IMR-90 (cell line): Measurements from ENCODE around the gene P2RY10. TPM values are rescaled to one million over a fixed set of nuclear protein-coding genes. Genes with fewer than 3 reads are reported as not detected.

Experiments used
- ATAC-seq: fragments of 200-7000 bp; cut with Tn5 transposase; 2 replicates; pipeline ENCODE4 v1.9.1; 2020; ENCODE audit warnings: low read depth, mild to moderate bottlenecking, moderate library complexity
- BruUV-seq: library from RNA; stranded (reverse); fragments of 400-500 nt; replicated peaks from 2 replicates; lab custom pipeline; 2021; lab: Mats Ljungman, UMichigan
- CTCF ChIA-PET: fragments of 300-600 bp; formaldehyde crosslinking; extraction: SDS; loops from one replicate; lab custom pipeline; 2021; ENCODE audit warnings: antibody characterized with exemption; lab: Yijun Ruan, JAX
- POLR2A ChIA-PET: fragments of 300-600 bp; sonication (Branson Sonifier 250); formaldehyde crosslinking; loops from one replicate; lab custom pipeline; 2022; ENCODE audit warnings: antibody characterized with exemption; ENCODE audit not compliant: unreplicated experiment; lab: Charles Lee
- DNase-seq: peaks from one replicate; pipeline ENCODE4 v3.0.0; 2013
- H2AFZ ChIP-seq: replicated peaks from 2 replicates; pipeline ENCODE3; 2013; ENCODE audit warnings: low read length, mild to moderate bottlenecking; ENCODE audit not compliant: poor library complexity
- H2AK5ac ChIP-seq: 2 replicates; pipeline ENCODE4 v1.6.1; 2013; ENCODE audit warnings: low read depth, low read length, inconsistent platforms
- H2AK9ac ChIP-seq: replicated peaks from 2 replicates; pipeline ENCODE3; 2013; ENCODE audit warnings: mild to moderate bottlenecking, low read depth, low read length, moderate library complexity; ENCODE audit not compliant: poor library complexity
- H2BK120ac ChIP-seq: 2 replicates; pipeline ENCODE4 v1.6.1; 2013; ENCODE audit warnings: low read depth, low read length, inconsistent platforms
- H2BK15ac ChIP-seq: 3 replicates; pipeline ENCODE4 v1.6.1; 2013; ENCODE audit warnings: low read depth, low read length, inconsistent platforms
- H2BK20ac ChIP-seq: 2 replicates; pipeline ENCODE4 v1.6.1; 2013; ENCODE audit warnings: low read depth, mild to moderate bottlenecking, inconsistent platforms, low read length, moderate library complexity
- H2BK5ac ChIP-seq: 2 replicates; pipeline ENCODE4 v1.6.1; 2013; ENCODE audit warnings: mild to moderate bottlenecking, low read depth, low read length, inconsistent platforms; ENCODE audit not compliant: poor library complexity, severe bottlenecking
- H3K14ac ChIP-seq: replicated peaks from 2 replicates; pipeline ENCODE4 v1.6.1; 2013; ENCODE audit warnings: low read depth, low read length, inconsistent platforms
- H3K18ac ChIP-seq: 2 replicates; pipeline ENCODE4 v1.6.1; 2013; ENCODE audit warnings: low read depth, low read length, control low read depth
- H3K23ac ChIP-seq: 2 replicates; pipeline ENCODE4 v1.6.1; 2013; ENCODE audit warnings: low read depth, low read length, inconsistent platforms
- H3K27ac ChIP-seq: 2 replicates; pipeline ENCODE4 v1.5.1; 2013; ENCODE audit warnings: mild to moderate bottlenecking, control low read depth, low read length; ENCODE audit not compliant: insufficient read depth
- H3K27me3 ChIP-seq: 2 replicates; pipeline ENCODE4 v1.6.1; 2013; ENCODE audit warnings: low read length; ENCODE audit not compliant: control insufficient read depth, insufficient read depth
- H3K36me3 ChIP-seq: 2 replicates; pipeline ENCODE4 v1.6.1; 2013; ENCODE audit warnings: low read length, mixed read lengths; ENCODE audit not compliant: control insufficient read depth, insufficient read depth
- H3K4ac ChIP-seq: 2 replicates; pipeline ENCODE4 v1.6.1; 2013; ENCODE audit warnings: low read depth, low read length, inconsistent platforms
- H3K4me1 ChIP-seq: 2 replicates; pipeline ENCODE4 v1.6.1; 2013; ENCODE audit warnings: low read length, mixed read lengths; ENCODE audit not compliant: control insufficient read depth, insufficient read depth
- H3K4me2 ChIP-seq: 2 replicates; pipeline ENCODE4 v1.6.1; 2013; ENCODE audit warnings: low read depth, mild to moderate bottlenecking, control low read depth, low read length, moderate library complexity
- H3K4me3 ChIP-seq: 2 replicates; pipeline ENCODE4 v1.5.1; 2013; ENCODE audit warnings: low read depth, mild to moderate bottlenecking, control low read depth, low read length, moderate library complexity; ENCODE audit not compliant: insufficient read depth
- H3K56ac ChIP-seq: 2 replicates; pipeline ENCODE4 v1.6.1; 2013; ENCODE audit warnings: low read length, inconsistent platforms; ENCODE audit not compliant: insufficient read depth; ENCODE audit errors: extremely low read depth
- H3K79me1 ChIP-seq, 2 experiments: 2 replicates each; pipeline ENCODE4 v1.6.1; 2013; ENCODE audit warnings: low read length in 2 of 2, inconsistent platforms in 1 of 2, low read depth in 1 of 2
- H3K9ac ChIP-seq: 2 replicates; pipeline ENCODE4 v1.6.1; 2013; ENCODE audit warnings: low read depth, low read length, control low read depth
- H3K9me1 ChIP-seq: 2 replicates; pipeline ENCODE4 v1.6.1; 2013; ENCODE audit warnings: low read length, inconsistent platforms; ENCODE audit not compliant: insufficient read depth
- H3K9me3 ChIP-seq: 2 replicates; pipeline ENCODE4 v1.6.1; 2013; ENCODE audit warnings: low read length; ENCODE audit not compliant: control insufficient read depth, insufficient read depth
- H4K20me1 ChIP-seq: 2 replicates; pipeline ENCODE4 v1.6.1; 2013; ENCODE audit warnings: low read length, inconsistent platforms; ENCODE audit not compliant: insufficient read depth
- H4K5ac ChIP-seq: 2 replicates; pipeline ENCODE4 v1.6.1; 2013; ENCODE audit warnings: mild to moderate bottlenecking, low read depth, low read length, control low read depth
- H4K8ac ChIP-seq, 2 experiments: 2 replicates each; pipeline ENCODE4 v1.6.1; 2013; ENCODE audit warnings: low read depth in 2 of 2, low read length in 2 of 2, control low read depth in 1 of 2, inconsistent platforms in 1 of 2
- H4K91ac ChIP-seq: 2 replicates; pipeline ENCODE4 v1.6.1; 2013; ENCODE audit warnings: low read depth, low read length, inconsistent platforms; ENCODE audit not compliant: insufficient read depth
- BHLHE40 ChIP-seq: fragments of 150-350 bp; IDR thresholded peaks from 2 replicates; pipeline ENCODE4 v1.6.1; 2016; ENCODE audit warnings: mild to moderate bottlenecking, low read depth, low read length
- CHD1 ChIP-seq: IDR thresholded peaks from 2 replicates; pipeline ENCODE4 v1.6.1; 2012; ENCODE audit warnings: low read depth, low read length, improper control_type of control experiment
- ELK1 ChIP-seq: fragments of 150-350 bp; IDR thresholded peaks from 2 replicates; pipeline ENCODE4 v1.6.1; 2016; ENCODE audit warnings: low read depth, mild to moderate bottlenecking, low read length, moderate library complexity, borderline replicate concordance
- MAZ ChIP-seq: IDR thresholded peaks from 2 replicates; pipeline ENCODE4 v1.6.1; 2012; ENCODE audit warnings: low read depth, mild to moderate bottlenecking, low read length, improper control_type of control experiment, moderate library complexity, borderline replicate concordance
- NFE2L2 ChIP-seq: fragments of 150-350 bp; IDR thresholded peaks from 2 replicates; pipeline ENCODE4 v1.6.1; 2016; ENCODE audit warnings: low read depth, mild to moderate bottlenecking, low read length
- POLR2A ChIP-seq: IDR thresholded peaks from 2 replicates; pipeline ENCODE4 v1.6.1; 2012; ENCODE audit warnings: mild to moderate bottlenecking, low read depth, low read length
- RFX5 ChIP-seq: IDR thresholded peaks from 2 replicates; pipeline ENCODE4 v1.8.0; 2012; ENCODE audit warnings: low read depth, mild to moderate bottlenecking, low read length, moderate library complexity
- WGBS, 2 experiments: methylation state at CpG; one replicate each; pipeline versions ENCODE4 v1.1.5 to v1.1.7; 2013; ENCODE audit warnings: missing lambda C conversion rate in 2 of 2; ENCODE audit not compliant: insufficient read length in 1 of 2; ENCODE audit errors: extremely low coverage in 2 of 2; 5-methylcytosine and 5-hydroxymethylcytosine counted together
- dilution Hi-C: fragments of 300-500 bp; cut with HindIII; formaldehyde crosslinking; loops from one replicate; pipeline ENCODE4 v1.14.3; 2018; ENCODE audit warnings: low sequenced_read_pairs; ENCODE audit not compliant: unreplicated experiment
- in situ Hi-C: fragments of 300-500 bp; cut with MboI; formaldehyde crosslinking; loops from 3 replicates; pipeline ENCODE4 v1.14.3; 2019; ENCODE audit warnings: low sequenced_read_pairs, inconsistent platforms, mixed read lengths
- intact Hi-C: fragments of 100-400 bp; cut with micrococcal nuclease; formaldehyde crosslinking; loops from 2 replicates; pipeline ENCODE4 v1.10.0; 2022
- polyA plus RNA-seq, 3 experiments: library from polyadenylated mRNA; depleted of rRNA; stranded (reverse); fragments of >200 nt; gene quantifications; 2 replicates each; pipeline ENCODE4 v1.2.3, GENCODE V29; 2012; ENCODE audit warnings: low replicate concordance in 1 of 3
- total RNA-seq: library from RNA; depleted of rRNA; stranded (reverse); fragments of >200 nt; gene quantifications from 2 replicates; pipeline ENCODE4 v1.2.3, GENCODE V29; 2012

The P2RY10 gene
- total and polyA plus RNA-seq, 2 of the 4 experiments (the other 2 are of a cell fraction), result not detected

GRCh38 chrX:78957049-78957767, 12.0 kb downstream of the P2RY10 start:
- no peak overlapping the region for H2BK120ac ChIP-seq
- no peak overlapping the region for H4K91ac ChIP-seq
- H3K4ac ChIP-seq, result no peak overlapping the region
- no peaks in the 10 kb centered on the region for H4K20me1 ChIP-seq
- no peaks in the 10 kb centered on the region for H3K9me1 ChIP-seq
- no peaks in the 10 kb centered on the region for H3K36me3 ChIP-seq
- H3K79me1 ChIP-seq, result no peaks in the 10 kb centered on the region
- TF ChIP-seq BHLHE40 (no peak), ELK1 (no peak), POLR2A (no peak), NFE2L2 (no peak), RFX5 (no peak), MAZ (no peak), CHD1 (no peak)
- no peak overlapping the region for H2AK5ac ChIP-seq
- H3K27me3 ChIP-seq, result no peaks in the 10 kb centered on the region
- H2AFZ ChIP-seq, result no peak overlapping the region
- no peak overlapping the region for H3K56ac ChIP-seq
- no peak overlapping the region for H3K4me2 ChIP-seq
- H4K5ac ChIP-seq, result no peak overlapping the region
- no peak overlapping the region for H3K23ac ChIP-seq
- no peak overlapping the region for H4K8ac ChIP-seq
- H2BK5ac ChIP-seq, result no peak overlapping the region
- no peak overlapping the region for H3K4me3 ChIP-seq
- dilution Hi-C loops (no loop called here), intact Hi-C loops (no loop called here), in situ Hi-C loops (no loop called here)
- WGBS, 2 experiments, result no CpG with 5 or more reads among the region's 2 CpGs
- no peak overlapping the region for H3K18ac ChIP-seq
- H2AK9ac ChIP-seq, result no peak overlapping the region
- no peaks in the 10 kb centered on the region for H3K4me1 ChIP-seq
- DNase-seq, result no peak
- POLR2A ChIA-PET, result no interaction called here
- BruUV-seq, result no TSS peak
- no peak overlapping the region for H3K14ac ChIP-seq
- H2BK20ac ChIP-seq, result no peak overlapping the region
- CTCF ChIA-PET, result no interaction called here
- 0 out of 2 replicates have a peak, but pooled peaks cover 1% of the 10 kb centered on the region for H3K9me3 ChIP-seq
- no peak overlapping the region for H3K27ac ChIP-seq
- no peak overlapping the region for H2BK15ac ChIP-seq
- ATAC-seq, result no peak
- no peak overlapping the region for H3K9ac ChIP-seq
